DOHH2 (cell line): ENCODE results near the gene ZNF317.

Source experiments
- H3F3A ChIP-seq: fragments of 200-600 bp; sonication (generic), shearing (Covaris generic); 2 replicates; pipeline ENCODE4 v1.6.0; 2016; ENCODE audit warnings: antibody characterized with exemption, mild to moderate bottlenecking; ENCODE audit not compliant: control insufficient read depth, insufficient read depth
- H3K27ac ChIP-seq: fragments of 200-600 bp; sonication (generic); 2 replicates; pipeline ENCODE4 v1.5.1; 2014; ENCODE audit warnings: low read depth, mild to moderate bottlenecking, low read length, moderate library complexity
- H3K27me3 ChIP-seq: fragments of 200-600 bp; sonication (generic); 2 replicates; pipeline ENCODE4 v1.6.1; 2014; ENCODE audit warnings: mild to moderate bottlenecking, low read length, mixed read lengths; ENCODE audit not compliant: control insufficient read depth
- H3K36me3 ChIP-seq: fragments of 200-600 bp; sonication (generic); 2 replicates; pipeline ENCODE4 v1.6.1; 2014; ENCODE audit warnings: mild to moderate bottlenecking, low read length, moderate library complexity, mixed read lengths; ENCODE audit not compliant: control insufficient read depth
- H3K4me1 ChIP-seq: fragments of 200-600 bp; sonication (generic); 2 replicates; pipeline ENCODE4 v1.6.1; 2014; ENCODE audit warnings: mild to moderate bottlenecking, low read length, mixed read lengths; ENCODE audit not compliant: control insufficient read depth
- H3K4me2 ChIP-seq: fragments of 200-600 bp; sonication (generic); 2 replicates; pipeline ENCODE4 v1.6.0; 2014; ENCODE audit warnings: mild to moderate bottlenecking, low read length, moderate library complexity
- H3K4me3 ChIP-seq: fragments of 200-600 bp; sonication (generic); 2 replicates; pipeline ENCODE4 v1.5.1; 2014; ENCODE audit warnings: mild to moderate bottlenecking, low read length, mixed read lengths
- H3K79me2 ChIP-seq: fragments of 200-600 bp; sonication (generic); 2 replicates; pipeline ENCODE4 v1.6.1; 2014; ENCODE audit warnings: mild to moderate bottlenecking, low read length, mixed read lengths; ENCODE audit not compliant: control insufficient read depth
- H3K9me2 ChIP-seq: fragments of 200-600 bp; sonication (generic); replicated peaks from 2 replicates; pipeline ENCODE4 v1.6.1; 2014; ENCODE audit warnings: mild to moderate bottlenecking, low read length, mixed read lengths; ENCODE audit not compliant: control insufficient read depth
- H3K9me3 ChIP-seq: fragments of 200-600 bp; sonication (generic); 2 replicates; pipeline ENCODE4 v1.6.1; 2014; ENCODE audit warnings: antibody characterized with exemption, low read length, mixed read lengths; ENCODE audit not compliant: control insufficient read depth, insufficient read depth
- H4K20me1 ChIP-seq: fragments of 200-600 bp; sonication (generic); 2 replicates; pipeline ENCODE4 v1.6.0; 2014; ENCODE audit warnings: low read depth, mild to moderate bottlenecking, antibody characterized with exemption, low read length, moderate library complexity; ENCODE audit not compliant: control insufficient read depth, insufficient read depth
- EZH2phosphoT487 ChIP-seq: fragments of 200-600 bp; sonication (generic); IDR thresholded peaks from 2 replicates; pipeline ENCODE4 v1.6.1; 2017; ENCODE audit warnings: borderline replicate concordance, mild to moderate bottlenecking, antibody characterized with exemption, low read length, moderate library complexity, mixed read lengths
- TF ChIP-seq, protein P1 (sequence below): fragments of 200-600 bp; sonication (generic); IDR thresholded peaks from one replicate; pipeline ENCODE4 v1.5.1; 2014; ENCODE audit warnings: antibody characterized with exemption, mild to moderate bottlenecking, low read depth, low read length; ENCODE audit not compliant: poor library complexity, severe bottlenecking

ZNF317 gene

GRCh38 chr19:9166846-9167245 lies 26.6 kb downstream of the ZNF317 start:
- no peaks in the 10 kb centered on the region for H3K9me3 ChIP-seq
- no peaks in the 10 kb centered on the region for H3K4me1 ChIP-seq
- H3K36me3 ChIP-seq: peaks cover 37% of the 10 kb centered on the region
- H3K27me3 ChIP-seq: no peaks in the 10 kb centered on the region
- no peak overlapping the region for H3K4me3 ChIP-seq
- H3K27ac ChIP-seq: no peak overlapping the region
- no peaks in the 10 kb centered on the region for H3K79me2 ChIP-seq
- no peak overlapping the region for H3K4me2 ChIP-seq
- no peaks in the 10 kb centered on the region for H3K9me2 ChIP-seq
- TF ChIP-seq, protein P1, sequence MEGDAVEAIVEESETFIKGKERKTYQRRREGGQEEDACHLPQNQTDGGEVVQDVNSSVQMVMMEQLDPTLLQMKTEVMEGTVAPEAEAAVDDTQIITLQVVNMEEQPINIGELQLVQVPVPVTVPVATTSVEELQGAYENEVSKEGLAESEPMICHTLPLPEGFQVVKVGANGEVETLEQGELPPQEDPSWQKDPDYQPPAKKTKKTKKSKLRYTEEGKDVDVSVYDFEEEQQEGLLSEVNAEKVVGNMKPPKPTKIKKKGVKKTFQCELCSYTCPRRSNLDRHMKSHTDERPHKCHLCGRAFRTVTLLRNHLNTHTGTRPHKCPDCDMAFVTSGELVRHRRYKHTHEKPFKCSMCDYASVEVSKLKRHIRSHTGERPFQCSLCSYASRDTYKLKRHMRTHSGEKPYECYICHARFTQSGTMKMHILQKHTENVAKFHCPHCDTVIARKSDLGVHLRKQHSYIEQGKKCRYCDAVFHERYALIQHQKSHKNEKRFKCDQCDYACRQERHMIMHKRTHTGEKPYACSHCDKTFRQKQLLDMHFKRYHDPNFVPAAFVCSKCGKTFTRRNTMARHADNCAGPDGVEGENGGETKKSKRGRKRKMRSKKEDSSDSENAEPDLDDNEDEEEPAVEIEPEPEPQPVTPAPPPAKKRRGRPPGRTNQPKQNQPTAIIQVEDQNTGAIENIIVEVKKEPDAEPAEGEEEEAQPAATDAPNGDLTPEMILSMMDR: no peak
- no peaks in the 10 kb centered on the region for H3F3A ChIP-seq
- no peaks in the 10 kb centered on the region; the same call in 1 of the 2 replicates for H4K20me1 ChIP-seq

DNA sequence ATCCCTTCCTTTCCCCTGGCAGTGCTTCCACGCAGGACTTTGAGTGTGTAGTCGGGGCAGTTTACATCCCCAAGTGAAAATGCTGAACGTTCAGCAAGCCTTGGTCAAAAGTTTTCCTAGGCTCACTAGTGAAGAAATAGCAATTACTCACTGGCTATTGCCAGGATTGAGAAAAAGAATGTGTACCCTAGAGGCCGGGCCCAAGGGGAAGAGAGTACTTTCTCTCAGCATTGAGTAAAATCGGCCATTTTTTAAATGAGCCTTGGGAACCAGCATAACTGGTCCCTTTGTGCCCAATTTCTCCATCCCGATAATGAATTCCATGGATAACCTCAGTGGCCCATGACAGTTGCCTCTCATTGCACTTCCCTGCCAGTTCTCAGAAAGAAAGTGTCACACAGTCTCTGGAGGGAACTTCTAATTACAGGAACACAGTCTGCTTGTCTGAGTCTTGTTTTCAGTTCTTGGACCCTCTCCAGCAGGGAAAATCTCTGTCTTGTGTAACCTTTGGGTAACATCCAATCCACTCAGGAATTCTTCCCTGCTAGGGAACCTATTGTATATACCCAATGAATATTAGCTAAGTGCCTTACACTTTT lies 31.3 kb downstream of the ZNF317 start:
- TF ChIP-seq EZH2phosphoT487: no peak
- TF ChIP-seq, protein P1: no peak
- no peaks in the 10 kb centered on the region for H3F3A ChIP-seq
- no peak overlapping the region for H3K4me2 ChIP-seq
- H3K4me1 ChIP-seq: no peaks in the 10 kb centered on the region
- H3K27ac ChIP-seq: no peak overlapping the region
- no peaks in the 10 kb centered on the region for H3K9me2 ChIP-seq
- no peaks in the 10 kb centered on the region for H3K79me2 ChIP-seq
- H3K36me3 ChIP-seq: peaks cover 7% of the 10 kb centered on the region; the same call in 1 of the 2 replicates
- no peaks in the 10 kb centered on the region for H3K9me3 ChIP-seq
- H3K4me3 ChIP-seq: no peak overlapping the region
- H3K27me3 ChIP-seq: no peaks in the 10 kb centered on the region
- no peaks in the 10 kb centered on the region for H4K20me1 ChIP-seq

- Histone ChIP-seq H3K27me3 (no peaks in the 10 kb centered on the region), H3K79me2 (no peaks in the 10 kb centered on the region), H3F3A (no peaks in the 10 kb centered on the region), H3K4me3 (no peak overlapping the region), H3K9me3 (no peaks in the 10 kb centered on the region), H3K27ac (no peak overlapping the region), H3K4me2 (no peak overlapping the region), H4K20me1 (no peaks in the 10 kb centered on the region), H3K9me2 (no peaks in the 10 kb centered on the region), H3K4me1 (no peaks in the 10 kb centered on the region), H3K36me3 (no peaks in the 10 kb centered on the region)
- TF ChIP-seq, protein P1: no peak
- TF ChIP-seq EZH2phosphoT487: no peak
Measured at GRCh38 chr19:9175326-9175725, 35.1 kb downstream of the ZNF317 start.
